Stimulated activated CD8-positive, alpha-beta memory T cell treated with anti-CD3 and anti-CD28 coated beads, Interleukin-4, amount 100 ng/mL, for 4 hours (primary cell): Measurements from ENCODE around the gene CERS6.

ENCODE experiments used
- DNase-seq, 2 donors: peaks; one replicate each; pipeline ENCODE4 v3.0.0-alpha.2; 2020; ENCODE audit warnings: low read depth in 2 of 2, low spot score in 1 of 2

Gene CERS6

GRCh38 chr2:168441214-168441872, 14.7 kb upstream of the CERS6 start:
- DNase-seq, result no peak

GRCh38 chr2:168443818-168444217, 12.3 kb upstream of the CERS6 start:
- no peak for DNase-seq

GRCh38 chr2:168445960-168446359, 10.1 kb upstream of the CERS6 start:
- no peak for DNase-seq

- no peak for DNase-seq
Measured at GRCh38 chr2:168448980-168449379, 7.1 kb upstream of the CERS6 start.

GRCh38 chr2:168449419-168449818, 6.7 kb upstream of the CERS6 start:
- no peak for DNase-seq

GRCh38 chr2:168450171-168450570, 5.9 kb upstream of the CERS6 start:
- DNase-seq, result no peak

- DNase-seq, result no peak
Measured at GRCh38 chr2:168450732-168451131, 5.3 kb upstream of the CERS6 start.

GRCh38 chr2:168452781-168453180, 3.3 kb upstream of the CERS6 start:
- no peak for DNase-seq

- no peak for DNase-seq
Measured at GRCh38 chr2:168453404-168453803, 2.7 kb upstream of the CERS6 start.

GRCh38 chr2:168454737-168455644, 1.1 kb upstream of the CERS6 start:
- no peak for DNase-seq

GRCh38 chr2:168456521-168457189, 583 bp downstream of the CERS6 start:
- peak in 1 of 2 donors; percentile 11 for DNase-seq

GRCh38 chr2:168457190-168457895, 1.3 kb downstream of the CERS6 start:
- no peak for DNase-seq

- no peak for DNase-seq
Measured at GRCh38 chr2:168458139-168458538, 2.1 kb downstream of the CERS6 start.

- DNase-seq, result no peak
Measured at GRCh38 chr2:168459256-168459655, 3.2 kb downstream of the CERS6 start.

- no peak for DNase-seq
Measured at GRCh38 chr2:168460571-168460970, 4.5 kb downstream of the CERS6 start.

- no peak for DNase-seq
Measured at GRCh38 chr2:168461178-168461941, 5.3 kb downstream of the CERS6 start.

GRCh38 chr2:168461942-168462331, 5.9 kb downstream of the CERS6 start:
- no peak for DNase-seq

GRCh38 chr2:168462543-168463045, 6.5 kb downstream of the CERS6 start:
- no peak for DNase-seq

- no peak for DNase-seq
Measured at GRCh38 chr2:168465594-168465993, 9.5 kb downstream of the CERS6 start.

- no peak for DNase-seq
Measured at GRCh38 chr2:168466190-168466737, 10.2 kb downstream of the CERS6 start.
